GM18873 (cell line): ENCODE results near the gene RPA1.

Experiments used
- ATAC-seq: cut with Tn5 transposase; IDR thresholded peaks from one replicate; pipeline ENCODE4 v1.9.1; 2021; ENCODE audit warnings: mild to moderate bottlenecking, moderate library complexity, moderate number of reproducible peaks; ENCODE audit not compliant: unreplicated experiment, low FRiP score

RPA1 gene

GRCh38 chr17:1936766-1937165 is 107.0 kb downstream of the RPA1 start:
- no peak for ATAC-seq

- ATAC-seq, result no peak
Measured at GRCh38 chr17:1937461-1937860, 107.7 kb downstream of the RPA1 start.

GRCh38 chr17:1939981-1940809 is 110.4 kb downstream of the RPA1 start:
- no peak for ATAC-seq

- ATAC-seq, result no peak
Measured at GRCh38 chr17:1940810-1941185, 111.0 kb downstream of the RPA1 start.

GRCh38 chr17:1941272-1942065 is 111.7 kb downstream of the RPA1 start:
- ATAC-seq, result no peak

- no peak for ATAC-seq
Measured at GRCh38 chr17:1942066-1942365, 112.2 kb downstream of the RPA1 start.

- no peak for ATAC-seq
Measured at GRCh38 chr17:1942666-1943435, 113.0 kb downstream of the RPA1 start.

GRCh38 chr17:1943436-1943831 is 113.6 kb downstream of the RPA1 start:
- no peak for ATAC-seq

- no peak for ATAC-seq
Measured at GRCh38 chr17:1945621-1946020, 115.8 kb downstream of the RPA1 start.

GRCh38 chr17:1946021-1946932 is 116.5 kb downstream of the RPA1 start:
- ATAC-seq, result no peak

- ATAC-seq, result no peak
Measured at GRCh38 chr17:1947229-1947742, 117.5 kb downstream of the RPA1 start.

GRCh38 chr17:1947743-1948516 is 118.1 kb downstream of the RPA1 start:
- ATAC-seq, result no peak

- no peak for ATAC-seq
Measured at GRCh38 chr17:1948517-1948825, 118.7 kb downstream of the RPA1 start.
